ENCODE data around the gene SLC12A8. TPM values are rescaled to one million over a fixed set of nuclear protein-coding genes. Genes with fewer than 3 reads are reported as not detected.

SLC12A8 gene
- total RNA-seq, 1 donor from 2014 or later: 8.0 TPM

GRCh38 chr3:125165189-125165947, 47.2 kb downstream of the SLC12A8 start:
- Mint-ChIP-seq H3K27me3 (ENCODE audit: low read depth) (no peaks in the 10 kb centered on the region), H3K36me3 (no peaks in the 10 kb centered on the region), H3K27ac (no peak overlapping the region), H3K9me3 (no peaks in the 10 kb centered on the region), H3K4me1 (peaks cover 18% of the 10 kb centered on the region), H3K4me3 (no peak overlapping the region)
- no peak for DNase-seq (ENCODE audit: low spot score in 2 of 2, unreplicated experiment in 2 of 2)
- TF ChIP-seq, protein P1, sequence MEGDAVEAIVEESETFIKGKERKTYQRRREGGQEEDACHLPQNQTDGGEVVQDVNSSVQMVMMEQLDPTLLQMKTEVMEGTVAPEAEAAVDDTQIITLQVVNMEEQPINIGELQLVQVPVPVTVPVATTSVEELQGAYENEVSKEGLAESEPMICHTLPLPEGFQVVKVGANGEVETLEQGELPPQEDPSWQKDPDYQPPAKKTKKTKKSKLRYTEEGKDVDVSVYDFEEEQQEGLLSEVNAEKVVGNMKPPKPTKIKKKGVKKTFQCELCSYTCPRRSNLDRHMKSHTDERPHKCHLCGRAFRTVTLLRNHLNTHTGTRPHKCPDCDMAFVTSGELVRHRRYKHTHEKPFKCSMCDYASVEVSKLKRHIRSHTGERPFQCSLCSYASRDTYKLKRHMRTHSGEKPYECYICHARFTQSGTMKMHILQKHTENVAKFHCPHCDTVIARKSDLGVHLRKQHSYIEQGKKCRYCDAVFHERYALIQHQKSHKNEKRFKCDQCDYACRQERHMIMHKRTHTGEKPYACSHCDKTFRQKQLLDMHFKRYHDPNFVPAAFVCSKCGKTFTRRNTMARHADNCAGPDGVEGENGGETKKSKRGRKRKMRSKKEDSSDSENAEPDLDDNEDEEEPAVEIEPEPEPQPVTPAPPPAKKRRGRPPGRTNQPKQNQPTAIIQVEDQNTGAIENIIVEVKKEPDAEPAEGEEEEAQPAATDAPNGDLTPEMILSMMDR (IDR thresholded peaks at IDR 0.05; ENCODE audit: unreplicated experiment): no peak

DNA sequence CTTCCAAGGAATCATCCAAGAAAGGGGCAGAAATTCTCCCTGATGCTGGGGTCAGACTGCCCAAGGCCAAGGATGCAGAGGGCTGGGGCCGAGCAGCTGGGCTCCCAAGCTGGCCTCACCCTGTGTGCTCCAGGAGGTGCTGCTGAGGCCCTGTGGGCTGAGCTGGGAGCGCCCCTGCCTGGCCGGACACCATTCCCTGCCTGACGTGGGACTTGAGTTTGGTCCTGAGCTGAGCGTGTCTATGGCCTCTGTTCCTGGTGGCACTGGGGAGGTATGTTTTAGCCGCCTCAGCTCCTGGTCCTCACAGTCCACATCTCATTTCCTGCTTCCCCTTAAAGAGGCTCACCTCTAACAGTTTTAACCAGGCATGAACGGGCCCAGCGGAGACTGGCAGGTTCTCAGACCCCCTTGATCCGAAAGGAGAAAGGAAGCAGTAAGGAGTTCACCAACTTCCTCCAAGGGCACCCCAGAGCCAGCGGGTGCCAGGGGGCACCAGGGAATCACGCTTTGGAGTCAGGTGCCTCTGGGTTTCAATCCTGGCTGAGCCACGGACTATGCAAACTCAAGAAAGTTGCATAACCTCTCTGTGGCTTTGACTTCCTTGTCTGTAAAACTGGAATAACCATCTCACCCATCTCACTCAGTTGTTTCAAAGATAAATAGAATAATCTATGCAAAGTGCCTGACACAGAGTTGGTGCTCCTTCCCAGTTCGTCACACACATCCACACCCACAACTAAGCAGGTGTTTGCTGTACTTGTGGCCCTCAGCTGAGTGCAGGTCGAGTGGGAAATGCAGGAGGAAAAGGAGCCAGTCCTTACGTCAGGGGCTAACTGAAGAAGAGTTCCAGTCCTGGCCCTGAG, 48.6 kb downstream of the SLC12A8 start:
- no peak overlapping the region for H3K27ac Mint-ChIP-seq
- DNase-seq (ENCODE audit: low spot score in 2 of 2, unreplicated experiment in 2 of 2): no peak
- no peaks in the 10 kb centered on the region for H3K9me3 Mint-ChIP-seq
- TF ChIP-seq, protein P1 (IDR thresholded peaks at IDR 0.05; ENCODE audit: unreplicated experiment): no peak
- H3K27me3 Mint-ChIP-seq (ENCODE audit: low read depth): no peaks in the 10 kb centered on the region
- H3K4me1 Mint-ChIP-seq: peaks cover 20% of the 10 kb centered on the region
- H3K4me3 Mint-ChIP-seq: no peak overlapping the region
- H3K36me3 Mint-ChIP-seq: no peaks in the 10 kb centered on the region

DNA sequence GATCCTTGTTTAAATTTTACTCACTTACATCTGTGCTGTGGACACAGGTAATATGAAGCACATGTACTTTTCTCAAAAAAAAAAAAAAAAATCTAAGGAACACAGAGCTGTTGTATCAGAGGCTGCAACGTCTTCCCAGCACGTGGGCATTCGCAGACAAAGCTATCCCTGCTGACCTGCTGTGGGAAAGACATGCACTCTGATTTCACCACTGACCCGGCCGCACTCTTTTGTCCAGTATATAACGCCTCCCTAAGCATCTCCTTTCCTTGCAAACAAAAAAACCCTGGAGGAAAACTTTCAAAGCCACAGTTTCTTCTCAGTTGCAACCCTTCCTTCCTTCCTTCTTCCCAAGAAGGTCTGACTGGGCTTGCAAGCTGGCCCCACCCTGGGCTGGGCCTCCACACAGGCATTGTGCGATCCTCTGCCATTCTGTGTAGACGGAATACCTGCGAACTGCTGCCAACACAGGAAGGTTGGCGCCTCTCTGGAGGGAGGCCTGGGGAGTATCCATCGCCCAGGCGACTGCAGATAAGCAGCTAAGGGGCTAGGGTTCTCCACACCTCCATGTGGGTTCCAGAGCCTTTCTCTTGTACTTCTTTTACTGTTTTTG, 50.8 kb downstream of the SLC12A8 start:
- H3K36me3 Mint-ChIP-seq: no peaks in the 10 kb centered on the region
- TF ChIP-seq, protein P1 (IDR thresholded peaks at IDR 0.05; ENCODE audit: unreplicated experiment): no peak
- no peak for DNase-seq (ENCODE audit: low spot score in 2 of 2, unreplicated experiment in 2 of 2)
- H3K4me1 Mint-ChIP-seq: peaks cover 24% of the 10 kb centered on the region
- no peaks in the 10 kb centered on the region for H3K9me3 Mint-ChIP-seq
- H3K27ac Mint-ChIP-seq: peak overlapping the region; percentile 82
- no peaks in the 10 kb centered on the region for H3K27me3 Mint-ChIP-seq (ENCODE audit: low read depth)
- no peak overlapping the region for H3K4me3 Mint-ChIP-seq

DNA sequence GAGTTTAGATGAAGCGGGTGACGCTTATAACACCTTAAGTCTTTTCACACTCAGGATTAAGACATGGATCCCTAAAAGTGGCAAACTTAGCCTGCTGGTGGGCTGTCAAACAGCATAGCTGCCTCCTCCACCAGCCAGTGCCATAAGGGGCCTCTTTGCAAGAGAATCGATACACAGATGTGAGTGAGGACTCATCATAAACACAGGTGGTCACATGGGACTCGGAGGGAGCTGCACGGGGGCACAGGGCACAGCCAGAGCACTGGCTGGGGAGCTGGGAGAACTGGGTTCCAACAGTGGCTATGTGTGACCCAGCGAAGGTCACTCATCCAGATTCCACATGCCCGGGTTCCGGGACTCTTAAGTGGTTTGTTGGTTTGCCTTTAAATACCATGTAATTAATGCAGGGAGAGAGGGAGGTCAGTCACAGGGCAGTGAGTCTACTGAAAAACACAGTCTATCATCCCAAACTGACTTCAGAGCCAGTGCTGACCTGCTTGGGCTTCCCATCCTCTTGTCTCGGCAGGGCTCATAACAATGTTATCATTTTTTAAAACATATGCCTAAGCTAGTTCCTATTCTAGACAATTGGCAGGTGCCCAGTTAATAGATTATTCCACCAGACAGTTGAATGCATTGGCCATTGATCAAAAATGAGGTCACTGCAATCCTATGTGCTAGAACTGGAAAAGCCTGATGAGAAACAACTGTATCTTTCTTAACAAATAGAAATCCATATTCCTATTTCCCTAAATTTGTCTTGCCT, 51.8 kb downstream of the SLC12A8 start:
- no peaks in the 10 kb centered on the region for H3K9me3 Mint-ChIP-seq
- no peaks in the 10 kb centered on the region for H3K27me3 Mint-ChIP-seq (ENCODE audit: low read depth)
- no peak for DNase-seq (ENCODE audit: low spot score in 2 of 2, unreplicated experiment in 2 of 2)
- H3K4me1 Mint-ChIP-seq: peaks cover 24% of the 10 kb centered on the region
- H3K36me3 Mint-ChIP-seq: no peaks in the 10 kb centered on the region
- peak overlapping the region; percentile 82 for H3K27ac Mint-ChIP-seq
- no peak overlapping the region for H3K4me3 Mint-ChIP-seq
- TF ChIP-seq, protein P1 (IDR thresholded peaks at IDR 0.05; ENCODE audit: unreplicated experiment): no peak

- no peak overlapping the region for H3K4me3 Mint-ChIP-seq
- no peaks in the 10 kb centered on the region for H3K9me3 Mint-ChIP-seq
- H3K36me3 Mint-ChIP-seq: no peaks in the 10 kb centered on the region
- H3K27ac Mint-ChIP-seq: no peak overlapping the region
- TF ChIP-seq, protein P1 (IDR thresholded peaks at IDR 0.05; ENCODE audit: unreplicated experiment): no peak
- H3K27me3 Mint-ChIP-seq (ENCODE audit: low read depth): no peaks in the 10 kb centered on the region
- H3K4me1 Mint-ChIP-seq: peaks cover 24% of the 10 kb centered on the region
- no peak for DNase-seq (ENCODE audit: low spot score in 2 of 2, unreplicated experiment in 2 of 2)
These were observed 55.4 kb downstream of the SLC12A8 start for GRCh38 chr3:125157183-125157582.

Measured in mesothelial cell of epicardium (in vitro differentiated cells).